HG03442 (cell line): ENCODE results near the gene SRD5A1.
"Not testable (repeated sequence)": the region's sequence is repeated elsewhere in the genome, so short reads cannot be mapped to it uniquely, and the experiment has no call there.

ENCODE experiments used
- ATAC-seq: cut with Tn5 transposase; IDR thresholded peaks from one replicate; pipeline ENCODE4 v1.9.1; 2021; ENCODE audit warnings: mild to moderate bottlenecking, moderate library complexity; ENCODE audit not compliant: unreplicated experiment

Gene SRD5A1

DNA sequence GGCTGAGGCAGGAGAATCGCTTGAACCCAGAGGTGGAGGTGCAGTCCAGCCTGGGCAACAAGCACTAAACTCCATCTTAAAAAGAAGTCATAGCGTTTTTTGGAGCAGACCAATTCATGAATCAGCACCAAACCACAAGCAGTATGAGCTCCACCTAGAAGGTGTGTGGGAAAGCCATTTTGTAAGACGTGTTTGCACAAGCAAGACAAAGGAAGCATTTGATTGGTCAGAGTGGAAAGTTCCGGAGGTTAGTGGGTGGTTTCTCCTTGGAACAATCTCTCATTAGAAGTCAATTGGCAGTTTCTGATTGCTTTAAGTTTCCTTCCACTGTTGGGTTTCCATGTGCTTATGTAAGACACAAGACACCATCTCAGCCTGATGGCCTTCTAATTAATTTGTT is 5.0 kb downstream of the SRD5A1 start:
- no peak for ATAC-seq

DNA sequence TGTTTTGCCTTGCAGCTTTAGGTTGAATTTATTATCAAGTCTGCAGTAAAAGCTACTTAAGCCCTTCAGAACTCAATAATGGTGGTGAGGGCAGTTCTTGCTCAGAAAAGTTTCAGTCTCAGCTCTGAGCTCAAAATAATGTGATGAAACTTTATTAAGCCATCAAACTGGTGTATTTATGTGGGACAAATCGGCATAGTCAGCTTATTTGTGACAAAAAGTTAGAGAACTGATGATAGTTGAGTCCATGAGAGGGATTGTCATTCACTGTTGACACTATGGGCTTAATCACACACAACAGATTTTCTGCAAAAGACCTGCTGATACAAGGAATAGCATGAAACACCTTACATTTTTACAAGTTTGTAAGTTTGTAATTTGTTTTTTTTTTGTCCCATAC is 9.4 kb downstream of the SRD5A1 start:
- ATAC-seq: no peak

DNA sequence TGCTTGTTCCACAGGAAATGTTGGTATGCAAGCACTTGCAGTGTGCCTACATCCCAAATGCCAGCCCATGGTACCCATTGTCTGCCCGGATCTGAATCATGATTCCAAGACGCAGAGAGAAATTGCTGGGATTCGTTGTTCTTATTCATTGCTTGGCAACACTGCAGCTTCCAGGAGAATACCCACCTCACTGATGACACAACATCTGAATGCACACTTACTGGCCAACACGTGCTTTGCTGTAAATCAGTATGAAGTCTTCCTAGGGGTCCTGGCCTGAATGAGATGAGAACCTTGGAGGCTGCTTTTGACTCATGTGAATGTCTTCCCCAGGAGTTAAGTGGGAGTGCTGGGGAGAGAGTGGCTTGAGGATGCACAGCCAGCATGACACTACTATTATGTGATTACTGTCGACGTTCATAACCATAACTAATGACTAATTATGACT is 11.6 kb downstream of the SRD5A1 start:
- ATAC-seq: no peak

DNA sequence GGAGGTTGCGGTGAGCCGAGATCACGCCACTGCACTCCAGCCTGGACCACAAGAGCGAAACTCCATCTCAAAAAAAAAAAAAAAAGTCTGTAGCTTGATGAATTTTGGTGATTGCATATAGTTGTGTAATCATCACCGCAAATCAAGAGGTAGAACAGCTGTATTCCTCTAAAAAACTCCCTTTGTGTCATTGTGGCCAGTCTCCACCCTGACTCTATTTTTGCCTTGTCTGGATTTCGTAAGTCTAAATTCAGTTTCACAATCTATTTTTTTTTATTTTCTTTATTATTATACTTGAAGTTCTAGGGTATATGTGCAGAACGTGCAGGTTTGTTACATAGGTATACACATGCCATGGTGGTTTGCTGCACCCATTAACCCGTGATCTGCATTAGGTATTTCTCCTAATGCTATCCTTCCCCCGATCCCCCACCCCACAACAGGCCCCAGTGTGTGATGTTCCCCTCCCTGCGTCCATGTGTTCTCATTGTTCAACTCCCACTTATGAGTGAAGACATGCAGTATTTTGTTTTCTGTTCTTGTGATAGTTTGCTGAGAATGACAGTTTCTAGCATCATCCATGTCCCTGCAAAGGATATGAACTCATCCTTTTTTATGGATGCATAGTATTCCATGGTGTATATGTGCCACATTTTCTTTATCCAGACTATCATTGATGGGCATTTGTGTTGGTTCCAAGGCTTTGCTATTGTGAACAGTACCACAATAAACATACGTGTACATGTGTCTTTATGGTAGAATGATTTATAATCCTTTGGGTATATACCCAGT is 12.5 kb downstream of the SRD5A1 start:
- ATAC-seq: not testable (repeated sequence)

DNA sequence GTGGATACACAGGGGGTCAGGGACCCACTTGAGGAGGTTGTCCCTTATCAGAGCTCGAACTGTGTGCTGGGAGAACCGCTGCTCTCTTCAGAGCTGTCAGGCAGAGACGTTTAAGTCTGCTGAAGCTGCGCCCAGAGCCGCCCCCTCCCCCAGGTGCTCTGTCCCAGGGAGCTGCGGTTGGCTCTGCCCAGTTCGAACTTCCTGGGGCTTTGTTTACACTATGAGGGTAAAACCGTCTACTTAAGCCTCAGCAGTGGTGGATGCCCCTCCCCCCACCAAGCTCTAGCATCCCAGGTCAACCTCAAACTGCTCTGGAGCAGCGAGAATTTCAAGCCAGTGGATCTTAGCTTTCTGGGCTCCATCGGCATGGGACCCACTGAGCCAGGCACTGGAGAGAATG is 15.9 kb downstream of the SRD5A1 start:
- ATAC-seq: no peak

DNA sequence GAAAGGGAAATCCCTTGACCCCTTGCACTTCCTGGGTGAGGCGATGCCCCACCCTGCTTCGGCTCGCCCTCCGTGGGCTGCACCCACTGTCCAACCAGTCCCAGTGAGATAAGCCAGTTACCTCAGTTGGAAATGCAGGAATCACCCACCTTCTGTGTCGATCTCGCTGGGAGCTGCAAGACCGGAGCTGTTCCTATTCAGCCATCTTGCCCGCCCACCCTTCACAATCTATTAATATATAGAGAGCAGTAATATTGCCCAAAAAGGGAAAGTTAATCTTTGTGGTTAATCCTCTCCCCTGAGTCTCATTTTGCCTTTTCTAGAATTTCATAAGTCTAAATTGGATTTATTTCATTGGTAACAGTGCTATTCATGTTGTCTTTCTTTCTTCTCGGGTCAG is 16.4 kb downstream of the SRD5A1 start:
- ATAC-seq: no peak

DNA sequence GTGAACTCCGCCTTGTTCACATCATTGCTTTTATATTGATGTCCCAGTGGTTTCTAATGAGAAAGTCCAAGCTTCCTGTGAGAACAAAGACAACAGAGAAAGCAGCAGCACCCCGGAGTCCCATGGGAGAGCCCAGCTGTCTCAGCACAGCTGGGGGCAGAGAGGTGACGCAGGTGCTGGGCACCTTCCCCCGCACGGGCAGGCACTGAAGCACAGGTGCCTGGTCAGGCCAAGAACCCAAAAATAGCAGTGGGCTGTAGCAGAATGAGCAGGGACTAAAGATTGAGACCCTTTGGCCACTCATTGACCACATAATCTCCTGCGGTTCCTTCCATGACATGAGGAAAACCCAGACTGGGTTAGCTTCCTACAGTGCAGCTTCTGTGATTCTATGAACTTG is 18.8 kb downstream of the SRD5A1 start:
- ATAC-seq: peak; percentile 95

DNA sequence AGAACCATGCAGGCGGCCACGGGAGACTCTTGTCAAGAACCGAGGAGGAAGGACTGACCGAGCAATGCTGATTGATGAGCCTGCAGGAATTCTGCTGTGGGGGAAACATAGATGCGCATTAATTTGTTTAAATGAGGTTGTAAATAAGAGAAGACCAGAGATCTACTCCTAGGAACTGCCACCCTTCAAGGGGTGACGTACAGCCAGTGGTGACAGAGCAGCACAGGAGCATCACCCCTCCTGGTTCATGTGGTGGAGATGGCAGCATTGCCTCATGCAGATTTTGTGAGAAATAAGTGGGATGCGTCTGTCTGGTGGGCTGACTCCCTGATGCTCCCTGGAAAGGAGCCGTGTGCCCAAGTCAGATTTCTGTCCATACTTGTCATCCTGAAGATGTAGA is 22.2 kb downstream of the SRD5A1 start:
- ATAC-seq: no peak

DNA sequence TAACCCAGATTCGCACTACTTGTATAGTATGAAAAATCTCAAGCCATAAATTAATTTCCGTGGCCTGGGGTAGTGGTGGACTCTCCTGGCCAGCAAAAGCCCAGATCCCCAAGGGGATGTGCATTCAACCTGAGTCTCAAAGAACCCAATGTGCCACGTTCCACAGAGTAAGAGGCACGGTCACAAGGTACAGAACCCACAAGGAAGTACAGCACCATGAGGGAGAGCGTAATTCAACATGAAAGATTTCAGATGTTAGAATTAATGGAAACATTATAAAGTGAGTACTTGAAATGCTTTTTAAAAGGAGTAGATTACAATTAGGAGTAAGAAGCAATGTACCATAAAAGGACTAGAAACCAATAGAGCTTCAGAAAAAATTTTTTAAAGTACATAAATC is 23.4 kb downstream of the SRD5A1 start:
- ATAC-seq: no peak

DNA sequence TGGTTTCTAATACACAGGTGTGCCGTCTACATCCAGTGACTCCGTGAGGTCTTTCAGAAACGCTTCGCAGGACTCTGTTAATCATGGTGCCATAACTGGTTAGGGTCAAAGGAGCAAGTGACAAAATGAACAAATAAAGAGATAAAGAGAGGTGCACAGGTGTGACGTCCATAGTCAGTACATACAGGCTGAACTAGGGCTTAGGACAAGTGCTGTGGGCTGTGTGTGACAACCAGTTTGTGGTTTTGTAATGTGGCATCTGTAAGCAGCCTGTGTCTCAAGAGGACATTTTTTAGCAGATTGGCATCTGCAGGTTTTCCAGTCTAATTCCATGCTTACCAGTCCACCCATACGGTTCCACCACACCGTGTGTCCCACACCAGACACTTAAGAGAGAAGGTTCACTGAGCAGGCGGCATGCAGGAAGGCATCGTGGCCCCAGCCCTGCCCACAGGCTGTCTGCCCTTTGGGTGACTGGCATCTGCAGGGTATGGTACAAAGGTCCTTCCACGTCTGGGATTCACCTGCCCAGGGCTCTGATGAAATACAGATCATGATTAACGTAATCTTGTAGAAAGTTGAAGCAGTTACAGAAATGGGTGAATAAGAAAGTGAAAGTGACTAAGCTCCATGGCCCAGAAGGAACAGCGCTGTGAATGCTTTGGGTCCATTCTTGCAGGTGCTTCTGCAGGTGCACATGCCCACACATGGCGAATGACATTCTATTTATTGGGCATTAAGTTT is 26.9 kb downstream of the SRD5A1 start:
- peak; percentile 85 for ATAC-seq

DNA sequence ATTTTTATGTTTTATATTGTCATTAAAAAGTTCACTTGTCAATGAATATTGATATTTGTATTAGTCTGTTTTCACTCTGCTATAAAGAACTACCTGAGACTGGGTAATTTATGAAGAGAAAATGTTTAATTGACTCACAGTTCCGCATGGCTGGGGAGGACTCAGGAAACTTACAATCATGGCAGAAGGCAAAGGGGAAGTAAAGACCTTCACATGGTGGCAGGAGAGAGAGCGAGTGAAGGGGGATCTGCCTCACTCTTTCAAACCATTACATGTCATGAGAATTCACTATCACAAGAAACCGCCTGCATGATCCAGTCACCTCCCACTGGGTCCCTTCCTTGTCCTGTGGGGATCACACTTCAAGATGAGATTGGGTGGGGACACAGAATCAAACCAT is 27.4 kb downstream of the SRD5A1 start:
- peak; percentile 43 for ATAC-seq

DNA sequence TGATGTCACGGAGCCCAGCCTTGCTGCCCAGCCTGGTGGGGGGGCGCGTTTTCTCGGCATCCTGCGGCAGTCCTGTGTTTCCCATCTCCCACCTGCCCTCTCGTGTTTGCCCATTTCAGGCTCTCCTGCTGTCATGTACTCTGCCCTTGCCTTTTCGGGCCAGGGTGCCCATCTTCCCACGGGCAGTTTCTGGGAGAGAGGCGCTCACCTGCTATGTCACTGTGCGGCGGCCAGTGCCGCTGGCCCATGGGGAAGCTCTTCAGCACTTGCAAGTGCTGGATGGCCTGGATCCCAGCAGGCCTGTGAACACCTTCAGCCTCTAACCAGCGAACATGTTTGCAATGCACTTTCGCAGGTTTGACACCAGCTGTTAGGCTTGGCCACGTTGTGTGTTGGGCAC is 33.5 kb downstream of the SRD5A1 start:
- ATAC-seq: no peak

DNA sequence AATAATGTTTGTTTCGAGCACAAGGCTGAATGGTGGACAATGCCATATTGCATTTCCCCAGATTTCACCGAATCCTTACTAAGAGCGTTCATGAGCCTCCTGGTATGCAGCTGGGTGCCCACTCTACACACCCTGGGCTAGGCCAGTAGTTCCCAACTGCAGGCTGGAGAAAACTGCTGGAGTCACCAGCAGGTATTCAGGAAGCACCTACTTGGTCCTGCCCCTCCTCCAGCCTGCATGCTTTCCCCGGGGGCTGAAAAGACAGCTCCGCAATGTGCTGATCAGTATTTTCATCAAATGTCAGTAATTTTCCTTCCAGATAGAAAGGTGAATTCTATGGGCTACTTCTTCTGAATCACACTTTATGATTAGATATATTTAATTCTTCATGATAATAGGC is 34.4 kb downstream of the SRD5A1 start:
- ATAC-seq: no peak

DNA sequence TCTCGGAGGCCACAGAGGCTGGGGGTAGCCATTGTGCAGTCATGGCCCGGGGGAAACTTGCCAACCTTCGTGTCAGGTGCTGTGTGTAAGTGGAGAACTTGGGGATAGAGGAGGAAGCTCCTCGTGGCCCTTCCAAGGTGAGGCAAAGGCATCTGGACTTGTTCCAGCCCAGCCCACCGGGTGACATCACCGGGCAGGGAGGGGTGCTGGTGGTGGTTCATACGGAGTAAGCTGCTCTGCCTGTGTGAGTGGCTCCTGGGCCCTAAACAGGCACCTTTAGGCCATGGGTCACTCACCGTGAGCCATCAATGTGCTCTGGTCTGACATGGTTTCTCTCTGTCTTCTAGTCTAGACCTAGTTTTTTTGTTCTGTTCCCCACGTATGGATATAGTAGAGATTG is 35.5 kb downstream of the SRD5A1 start:
- ATAC-seq: not testable (repeated sequence)

DNA sequence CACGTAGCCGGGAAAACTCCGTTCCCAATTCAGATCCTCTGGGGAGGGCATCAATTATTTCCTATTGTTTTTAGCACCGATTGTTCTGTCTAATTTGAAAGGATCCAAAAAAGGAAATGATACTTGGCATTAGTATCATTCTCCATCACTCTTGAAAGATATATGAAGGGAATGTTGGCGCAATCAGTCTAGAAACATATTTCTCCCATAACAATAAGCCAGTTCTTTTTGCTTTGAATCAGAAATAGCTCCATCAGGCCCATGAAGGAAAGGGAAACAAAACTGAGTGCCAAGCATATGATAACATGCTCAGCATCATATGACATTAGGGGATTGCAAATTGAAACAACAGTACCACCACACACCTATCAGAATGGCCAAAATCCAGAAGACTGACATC is 39.8 kb downstream of the SRD5A1 start:
- no peak for ATAC-seq

DNA sequence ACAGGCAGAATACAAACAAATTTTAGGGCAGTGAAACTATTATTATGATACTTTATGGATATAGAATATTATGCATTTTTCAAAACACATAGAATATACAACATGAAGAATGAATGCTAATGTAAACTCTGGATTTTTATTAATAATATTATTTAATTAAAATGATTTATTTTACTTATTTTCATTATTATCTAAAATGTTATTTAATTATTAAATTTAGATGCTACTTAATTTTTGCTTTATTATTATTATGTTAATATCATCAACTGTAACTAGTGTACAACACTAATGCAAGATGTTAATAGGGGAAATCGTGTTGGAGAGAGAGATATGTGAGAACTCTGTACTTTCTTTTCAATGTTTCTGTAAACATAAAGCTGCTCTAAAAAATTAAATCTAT is 40.7 kb downstream of the SRD5A1 start:
- no peak for ATAC-seq

DNA sequence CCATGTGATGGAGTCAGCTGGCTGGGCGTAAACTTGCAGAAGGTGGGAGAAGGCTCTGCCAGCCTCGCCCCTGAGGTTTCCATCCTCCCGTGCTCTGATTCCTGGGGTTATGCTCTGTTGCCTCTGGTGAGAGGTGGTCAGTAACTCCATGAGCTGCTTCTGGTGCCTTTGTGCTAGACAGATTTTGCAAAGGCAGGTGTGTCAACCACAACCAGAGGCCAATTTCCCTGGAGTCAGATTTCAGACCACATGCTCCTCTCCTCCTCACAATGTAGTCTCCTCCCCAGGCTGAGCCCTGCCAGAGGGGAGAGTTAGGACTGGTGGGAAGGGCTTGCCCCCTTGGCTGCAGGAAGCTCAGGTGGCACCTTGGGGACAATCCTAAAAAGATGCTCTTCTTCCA is 41.2 kb downstream of the SRD5A1 start:
- ATAC-seq: no peak

DNA sequence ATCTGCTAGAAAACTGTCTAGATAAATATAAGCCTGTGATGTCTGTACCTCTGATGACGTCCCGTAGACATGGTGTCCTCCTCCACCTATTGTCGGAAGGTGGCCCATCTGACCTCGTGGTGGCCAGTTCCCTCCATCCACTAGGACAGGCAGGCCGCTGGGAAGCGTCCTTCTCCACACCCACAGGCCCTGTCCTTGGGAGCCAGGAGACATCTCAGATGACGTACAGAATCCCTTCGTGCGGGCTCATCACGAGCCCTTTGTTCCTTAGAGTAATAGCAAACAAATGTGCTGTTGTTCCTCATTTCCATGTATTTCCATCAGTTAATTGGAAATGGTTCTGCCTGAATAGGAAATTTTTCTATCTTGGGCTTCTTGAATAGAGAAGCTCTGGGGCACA is 41.6 kb downstream of the SRD5A1 start:
- no peak for ATAC-seq

DNA sequence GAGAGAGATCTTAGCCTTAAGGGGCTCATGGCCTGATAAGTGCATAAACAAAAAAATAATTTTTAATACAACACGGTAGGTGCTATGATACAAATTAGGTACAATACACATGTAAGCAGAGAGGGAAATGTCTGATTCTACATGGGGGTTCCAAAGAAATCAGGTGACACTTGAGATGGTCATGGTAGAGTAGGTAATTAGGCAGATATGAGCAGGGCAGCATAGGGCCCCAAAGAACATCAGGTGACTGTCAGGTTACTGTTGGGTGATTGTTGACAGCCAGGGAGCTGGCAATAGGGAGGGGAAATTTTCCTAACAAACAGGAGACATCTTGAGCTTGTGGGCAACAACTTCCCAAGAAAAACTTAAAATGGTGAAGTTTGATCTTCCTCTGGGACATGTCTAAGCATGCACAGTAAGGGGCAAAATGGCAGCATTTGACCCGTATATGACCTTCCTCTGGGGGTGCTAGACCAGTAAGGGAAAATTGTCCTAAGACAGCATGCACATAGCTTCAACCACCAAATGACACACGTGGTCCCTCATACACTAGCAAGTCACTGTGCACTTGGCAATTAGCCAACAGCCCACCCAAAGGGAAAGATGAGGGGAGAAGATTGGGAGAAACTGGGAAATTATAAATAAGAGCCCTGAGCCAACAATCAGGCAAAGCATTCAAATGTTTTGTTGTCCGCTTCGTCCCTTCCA is 42.7 kb downstream of the SRD5A1 start:
- no peak for ATAC-seq

DNA sequence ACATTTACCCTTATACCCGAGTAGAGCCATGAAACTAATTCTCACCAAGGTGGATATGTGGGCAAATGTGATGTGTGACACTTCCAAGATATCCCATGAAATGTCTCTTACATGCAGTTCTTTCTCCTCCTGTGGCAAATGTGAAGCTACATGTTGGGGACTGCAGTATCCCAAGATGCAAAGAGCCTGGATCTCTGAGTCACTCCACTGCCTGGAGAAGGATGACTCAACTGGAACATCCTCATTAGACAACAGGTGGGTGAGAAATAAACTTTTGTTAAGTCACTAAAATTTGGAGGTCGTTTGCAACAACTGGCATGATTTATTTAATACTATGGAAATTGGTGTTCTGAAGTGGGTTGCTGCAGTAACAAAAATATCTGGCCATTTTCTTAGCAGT is 43.5 kb downstream of the SRD5A1 start:
- no peak for ATAC-seq

DNA sequence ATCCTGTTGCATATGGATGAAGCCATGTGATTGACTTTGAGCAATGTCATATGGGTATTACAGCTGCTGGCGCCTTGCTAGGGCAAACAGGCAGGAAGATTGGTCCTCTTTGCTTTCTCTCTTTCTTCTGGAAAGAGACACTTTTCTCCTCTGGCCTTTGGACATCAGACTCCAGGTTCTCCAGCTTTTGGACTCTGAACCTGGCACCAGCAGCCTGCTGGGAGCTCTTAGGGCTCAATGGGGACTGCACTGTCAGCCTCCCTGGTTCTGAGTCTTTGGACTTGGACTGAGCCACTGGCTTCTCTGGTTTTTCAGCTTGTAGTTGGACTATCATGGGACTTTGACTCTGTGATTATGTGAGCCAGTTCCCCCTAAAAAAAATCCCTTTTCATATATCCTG is 45.1 kb downstream of the SRD5A1 start:
- ATAC-seq: no peak

DNA sequence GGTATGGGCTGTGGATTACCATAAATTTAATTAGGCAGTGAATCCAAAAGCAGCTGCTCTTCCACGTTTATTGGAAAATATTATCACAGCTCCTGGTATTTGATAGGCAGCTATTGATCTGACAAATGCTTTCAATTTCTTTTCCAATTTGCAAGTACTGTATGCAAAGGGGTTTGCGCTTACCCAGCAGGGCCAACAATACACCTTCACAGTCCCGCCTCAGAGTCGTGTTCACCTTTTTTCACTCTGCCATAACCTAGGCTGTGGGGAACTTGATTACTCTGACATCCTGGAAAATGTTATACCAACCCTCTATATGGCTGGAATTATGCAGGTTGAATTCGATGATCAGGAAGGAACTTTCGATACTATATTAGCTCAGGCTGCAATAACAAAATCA is 47.7 kb downstream of the SRD5A1 start:
- no peak for ATAC-seq
